Measurements from ENCODE around the gene CXCL3. TPM values are rescaled to one million over a fixed set of nuclear protein-coding genes. Genes with fewer than 3 reads are reported as not detected.

The CXCL3 gene
- total and polyA plus RNA-seq, 9 of the 15 experiments (the other 6 are each of a cell fraction or from before 2014, with no cell fraction given): 2.3 to 8.9 (median 6.1) TPM

DNA sequence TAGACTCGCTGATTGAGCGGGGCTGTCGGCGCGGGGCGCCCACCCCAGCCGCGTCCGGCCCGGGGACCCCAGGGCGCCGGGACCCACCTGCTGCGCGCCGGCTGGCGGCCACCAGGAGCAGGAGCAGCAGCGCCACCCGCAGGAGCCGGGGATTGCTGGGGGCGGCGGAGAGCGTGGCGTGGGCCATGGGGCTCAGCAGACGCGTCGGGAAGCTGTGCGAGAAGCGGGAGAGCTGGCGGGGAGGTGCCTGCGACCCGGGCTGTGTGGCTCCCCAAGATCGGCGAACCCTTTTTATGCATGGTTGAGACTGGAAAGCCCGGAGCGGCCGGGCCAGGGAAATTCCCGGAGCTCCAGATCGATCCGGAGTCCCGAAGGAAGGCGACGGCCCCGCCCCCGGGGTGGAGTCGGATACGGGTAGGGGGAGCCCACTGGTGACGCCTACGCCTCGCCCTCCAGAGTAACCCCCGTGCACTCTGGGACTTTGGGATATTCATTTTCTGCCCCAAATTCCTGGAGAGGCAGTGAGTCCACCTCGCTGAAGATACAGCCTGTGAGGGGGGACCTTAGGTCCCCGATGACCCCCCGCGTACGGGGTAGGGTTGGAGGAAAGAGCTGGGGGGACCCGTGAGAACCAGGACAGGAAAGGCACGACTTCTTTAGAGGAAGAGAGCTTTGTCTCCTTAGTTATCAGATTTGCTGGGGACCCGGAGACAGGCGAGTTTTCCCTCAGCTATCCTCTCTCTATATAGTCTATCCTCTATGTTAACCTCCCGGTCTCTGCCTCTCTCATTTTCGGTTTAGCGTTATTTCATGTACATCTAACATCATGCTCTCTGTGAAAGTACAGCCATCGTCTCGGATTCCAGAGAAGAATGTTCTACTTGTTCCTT, at the start of gene CXCL3 (continued):
- TF ChIP-seq, protein P1, sequence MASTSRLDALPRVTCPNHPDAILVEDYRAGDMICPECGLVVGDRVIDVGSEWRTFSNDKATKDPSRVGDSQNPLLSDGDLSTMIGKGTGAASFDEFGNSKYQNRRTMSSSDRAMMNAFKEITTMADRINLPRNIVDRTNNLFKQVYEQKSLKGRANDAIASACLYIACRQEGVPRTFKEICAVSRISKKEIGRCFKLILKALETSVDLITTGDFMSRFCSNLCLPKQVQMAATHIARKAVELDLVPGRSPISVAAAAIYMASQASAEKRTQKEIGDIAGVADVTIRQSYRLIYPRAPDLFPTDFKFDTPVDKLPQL (IDR thresholded peaks at IDR 0.05; ENCODE audit: extremely low read depth, insufficient read length): no peak
- TF ChIP-seq, protein P2, sequence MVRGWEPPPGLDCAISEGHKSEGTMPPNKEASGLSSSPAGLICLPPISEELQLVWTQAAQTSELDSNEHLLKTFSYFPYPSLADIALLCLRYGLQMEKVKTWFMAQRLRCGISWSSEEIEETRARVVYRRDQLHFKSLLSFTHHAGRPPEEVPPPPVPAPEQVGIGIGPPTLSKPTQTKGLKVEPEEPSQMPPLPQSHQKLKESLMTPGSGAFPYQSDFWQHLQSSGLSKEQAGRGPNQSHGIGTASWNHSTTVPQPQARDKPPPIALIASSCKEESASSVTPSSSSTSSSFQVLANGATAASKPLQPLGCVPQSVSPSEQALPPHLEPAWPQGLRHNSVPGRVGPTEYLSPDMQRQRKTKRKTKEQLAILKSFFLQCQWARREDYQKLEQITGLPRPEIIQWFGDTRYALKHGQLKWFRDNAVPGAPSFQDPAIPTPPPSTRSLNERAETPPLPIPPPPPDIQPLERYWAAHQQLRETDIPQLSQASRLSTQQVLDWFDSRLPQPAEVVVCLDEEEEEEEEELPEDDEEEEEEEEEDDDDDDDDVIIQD (CRISPR knock-in tag; IDR thresholded peaks at IDR 0.05): no peak
- TF ChIP-seq TEAD2 (tag; IDR thresholded peaks at IDR 0.05): no peak
- no peak for TF ChIP-seq RBM34 (IDR thresholded peaks at IDR 0.05; ENCODE audit: borderline replicate concordance, insufficient read depth, low read length)
- TF ChIP-seq RCOR1 (IDR thresholded peaks at IDR 0.05; ENCODE audit: borderline replicate concordance in 1 of 2, low read depth in 2 of 2, low read length in 2 of 2): 0 out of 4 replicates have a peak, but pooled peaks of 1 of the 2 experiments have one; percentile 2
- no peak for TF ChIP-seq ESRRA (IDR thresholded peaks at IDR 0.05; ENCODE audit: borderline replicate concordance, low read depth)
- TF ChIP-seq CBX3 (IDR thresholded peaks at IDR 0.05; ENCODE audit: borderline replicate concordance in 1 of 2, low read length in 2 of 2): no peak
- no peak for TF ChIP-seq ZNF224 (CRISPR knock-in tag; IDR thresholded peaks at IDR 0.05)
- no peak for TF ChIP-seq CEBPG (CRISPR knock-in tag; IDR thresholded peaks at IDR 0.05)
- no peak for TF ChIP-seq CEBPG (tag; conservative IDR thresholded peaks at IDR 0.05 in 1 of 2, IDR thresholded peaks at IDR 0.05 in 1 of 2)
- TF ChIP-seq THRB (CRISPR knock-in tag; conservative IDR thresholded peaks at IDR 0.05): peak; percentile 75; the same call in 1 of the 2 replicates
- TF ChIP-seq RBFOX2 (IDR thresholded peaks at IDR 0.05; ENCODE audit: low read depth, low read length): peak; percentile 95
- no peak for TF ChIP-seq ZNF644 (tag; IDR thresholded peaks at IDR 0.05; ENCODE audit: low read depth)
- no peak for TF ChIP-seq ZNF232 (CRISPR knock-in tag; IDR thresholded peaks at IDR 0.05)
- TF ChIP-seq, protein P3, sequence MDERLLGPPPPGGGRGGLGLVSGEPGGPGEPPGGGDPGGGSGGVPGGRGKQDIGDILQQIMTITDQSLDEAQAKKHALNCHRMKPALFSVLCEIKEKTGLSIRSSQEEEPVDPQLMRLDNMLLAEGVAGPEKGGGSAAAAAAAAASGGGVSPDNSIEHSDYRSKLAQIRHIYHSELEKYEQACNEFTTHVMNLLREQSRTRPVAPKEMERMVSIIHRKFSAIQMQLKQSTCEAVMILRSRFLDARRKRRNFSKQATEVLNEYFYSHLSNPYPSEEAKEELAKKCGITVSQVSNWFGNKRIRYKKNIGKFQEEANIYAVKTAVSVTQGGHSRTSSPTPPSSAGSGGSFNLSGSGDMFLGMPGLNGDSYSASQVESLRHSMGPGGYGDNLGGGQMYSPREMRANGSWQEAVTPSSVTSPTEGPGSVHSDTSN (CRISPR knock-in tag; IDR thresholded peaks at IDR 0.05; ENCODE audit: low read depth): no peak
- TF ChIP-seq, protein P3 (tag; conservative IDR thresholded peaks at IDR 0.05; ENCODE audit: low read depth): no peak
- TF ChIP-seq, protein P4, sequence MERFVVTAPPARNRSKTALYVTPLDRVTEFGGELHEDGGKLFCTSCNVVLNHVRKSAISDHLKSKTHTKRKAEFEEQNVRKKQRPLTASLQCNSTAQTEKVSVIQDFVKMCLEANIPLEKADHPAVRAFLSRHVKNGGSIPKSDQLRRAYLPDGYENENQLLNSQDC (CRISPR knock-in tag; IDR thresholded peaks at IDR 0.05): no peak

Measured in K562 (cell line).